Thymus (tissue), 11 donors: ENCODE data around the gene ANO9. TPM values are rescaled to one million over a fixed set of nuclear protein-coding genes. Genes with fewer than 3 reads are reported as not detected.

Experiments
- DNase-seq, 9 donors: peaks; one replicate each; pipeline ENCODE4 v3.0.0-alpha.2; 2013; ENCODE audit warnings: low spot score in 9 of 9, low read depth in 6 of 9, missing footprints in 1 of 9
- H3K27ac ChIP-seq, 2 donors: one replicate each; pipeline ENCODE4 v1.5.1; 2013; ENCODE audit warnings: control low read depth in 1 of 2, low read depth in 1 of 2, low read length in 1 of 2, mild to moderate bottlenecking in 1 of 2, moderate library complexity in 1 of 2
- H3K27me3 ChIP-seq, 2 donors: one replicate each; pipeline ENCODE4 v1.5.1; 2013; ENCODE audit warnings: low read length in 1 of 2; ENCODE audit not compliant: control insufficient read depth in 2 of 2, insufficient read depth in 1 of 2
- H3K36me3 ChIP-seq, 2 donors: one replicate each; pipeline ENCODE4 v1.5.1; 2013; ENCODE audit warnings: low read length in 1 of 2, mild to moderate bottlenecking in 1 of 2, moderate library complexity in 1 of 2; ENCODE audit not compliant: control insufficient read depth in 2 of 2, insufficient read depth in 2 of 2
- H3K4me1 ChIP-seq, 2 donors: one replicate each; pipeline ENCODE4 v1.5.1; 2013; ENCODE audit warnings: low read length in 2 of 2; ENCODE audit not compliant: control insufficient read depth in 2 of 2, insufficient read depth in 2 of 2
- H3K4me3 ChIP-seq, 2 donors: one replicate each; pipeline ENCODE4 v1.5.1; 2013; ENCODE audit warnings: low read length in 2 of 2, control low read depth in 1 of 2, mild to moderate bottlenecking in 1 of 2
- H3K9me3 ChIP-seq, 2 donors: one replicate each; pipeline ENCODE4 v1.5.1; 2013; ENCODE audit warnings: low read length in 1 of 2, mild to moderate bottlenecking in 1 of 2; ENCODE audit not compliant: control insufficient read depth in 2 of 2, insufficient read depth in 1 of 2
- WGBS: extraction: QIAGEN DNeasy Blood & Tissue Kit; methylation state at CpG from one replicate; pipeline ENCODE4 v1.1.7; 2013; 5-methylcytosine and 5-hydroxymethylcytosine counted together
- polyA plus RNA-seq: library from polyadenylated mRNA; stranded (reverse); fragments of 200-250 nt; gene quantifications from one replicate; pipeline ENCODE4 v1.2.3, GENCODE V29; 2013
- total RNA-seq: library from RNA; stranded (reverse); fragments of 120-200 nt; gene quantifications from one replicate; pipeline ENCODE4 v1.2.4, GENCODE V29; 2013
- donor health status: healthy.

Gene ANO9
- total and polyA plus RNA-seq, 2 donors: 26.3 to 114 TPM

DNA sequence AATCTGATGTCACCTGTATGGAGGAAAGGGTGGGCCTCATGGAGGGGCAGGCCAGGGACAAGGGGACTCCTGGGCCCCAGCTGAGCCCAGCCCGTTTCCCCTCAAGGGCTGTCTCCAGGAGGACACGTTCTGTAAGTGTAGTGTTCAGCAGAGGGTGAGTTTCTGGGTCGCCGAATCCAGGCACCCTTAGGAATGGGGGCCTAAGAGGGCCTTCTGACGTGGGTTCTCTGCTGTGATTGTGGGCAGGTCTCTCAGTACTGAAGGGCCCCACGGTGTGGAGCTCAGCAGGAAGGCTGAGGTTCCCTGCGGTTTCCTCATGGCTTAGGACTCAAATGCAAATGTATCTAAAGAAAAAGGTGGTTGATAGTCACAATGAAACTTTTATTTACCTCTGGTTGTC, 14.7 kb upstream of the ANO9 start:
- 14% methylated on average over 7 of the region's 7 CpGs for WGBS
- Histone ChIP-seq H3K27me3 (no peaks in the 10 kb centered on the region), H3K27ac (no peak overlapping the region), H3K4me3 (no peak overlapping the region), H3K36me3 (peaks cover 25 to 45% of the 10 kb centered on the region in 2 donors), H3K4me1 (peaks cover 5 to 26% of the 10 kb centered on the region in 2 donors), H3K9me3 (peaks cover 0 to under 1% of the 10 kb centered on the region in 2 donors)
- peak in 1 of 9 donors; percentile 33 for DNase-seq

- Histone ChIP-seq H3K36me3 (peaks cover 22 to 36% of the 10 kb centered on the region in 2 donors), H3K4me3 (no peak overlapping the region), H3K27ac (no peak overlapping the region), H3K9me3 (peaks cover 0 to 5% of the 10 kb centered on the region in 2 donors), H3K27me3 (no peaks in the 10 kb centered on the region), H3K4me1 (peaks cover 5 to 35% of the 10 kb centered on the region in 2 donors)
- no peak for DNase-seq
- 94% methylated on average over 23 of the region's 23 CpGs for WGBS
Measured at GRCh38 chr11:455566-456147, 13.8 kb upstream of the ANO9 start.

DNA sequence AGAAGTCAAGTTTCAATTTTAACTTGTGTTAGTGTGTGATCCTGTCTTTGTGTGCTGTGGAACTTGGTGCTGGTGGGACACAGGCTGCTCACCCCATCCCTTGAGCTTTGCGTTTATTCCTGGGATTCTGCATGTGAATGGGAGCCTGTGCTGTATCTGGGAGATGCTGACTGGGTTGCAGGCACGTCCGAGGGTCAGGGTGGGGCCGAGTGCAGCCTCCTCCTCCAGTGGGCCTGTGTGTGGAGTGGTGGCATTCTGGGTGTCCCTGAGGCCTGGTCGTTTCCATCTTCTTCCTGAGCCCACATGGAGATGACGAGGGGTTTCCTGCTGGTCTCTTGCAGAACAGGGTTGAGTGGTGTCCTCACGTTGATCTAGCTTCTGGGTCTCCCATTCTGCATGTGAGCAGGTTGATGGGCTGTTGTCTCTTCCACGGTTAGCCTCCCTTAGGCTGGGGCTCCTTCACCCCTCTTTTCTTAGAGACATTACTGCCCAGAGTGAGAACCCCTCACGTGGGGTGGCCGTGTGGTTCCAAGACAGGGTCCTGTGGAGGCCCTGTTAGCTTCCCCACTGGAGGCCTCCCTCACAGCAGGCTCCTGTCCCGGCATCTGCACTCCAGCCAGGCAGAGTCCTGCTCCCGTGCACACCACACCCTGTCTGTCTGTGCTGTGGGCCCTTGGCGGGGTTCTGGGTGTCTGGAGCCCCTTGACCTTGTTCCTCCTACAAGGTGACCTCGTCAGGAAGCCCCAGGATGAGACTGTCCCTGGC, 13.2 kb upstream of the ANO9 start:
- Histone ChIP-seq H3K4me3 (no peak overlapping the region), H3K4me1 (peaks cover 5 to 35% of the 10 kb centered on the region in 2 donors), H3K9me3 (peaks cover 0 to 5% of the 10 kb centered on the region in 2 donors), H3K27ac (no peak overlapping the region), H3K36me3 (peaks cover 18 to 30% of the 10 kb centered on the region in 2 donors), H3K27me3 (no peaks in the 10 kb centered on the region)
- DNase-seq: no peak
- WGBS: 88% methylated on average over 14 of the region's 14 CpGs

DNA sequence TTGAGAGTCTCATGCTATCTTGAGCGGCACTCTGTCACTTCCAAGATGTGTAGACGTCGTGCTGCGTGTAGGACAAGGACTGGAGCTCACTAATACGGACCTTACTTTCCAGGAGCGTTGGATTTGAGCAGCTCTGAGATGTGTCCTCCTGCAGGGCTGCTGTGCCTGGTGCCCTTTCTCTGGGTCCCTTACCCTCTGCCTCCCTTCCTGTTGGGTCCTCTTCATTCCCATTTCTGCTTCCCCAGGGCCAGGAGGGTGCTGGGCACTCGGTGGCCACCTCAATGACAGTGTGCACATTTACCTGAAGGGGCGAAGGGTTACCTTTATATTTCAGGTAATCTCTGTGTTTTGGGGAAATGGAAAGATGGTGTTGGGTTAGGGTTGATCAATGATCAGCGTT, 12.2 kb upstream of the ANO9 start:
- peaks cover 18 to 30% of the 10 kb centered on the region in 2 donors for H3K36me3 ChIP-seq
- peaks cover 11 to 43% of the 10 kb centered on the region in 2 donors for H3K4me1 ChIP-seq
- H3K27ac ChIP-seq: no peak overlapping the region
- 98% methylated on average over 9 of the region's 9 CpGs for WGBS
- H3K27me3 ChIP-seq: no peaks in the 10 kb centered on the region
- no peak overlapping the region for H3K4me3 ChIP-seq
- DNase-seq: no peak
- peaks cover 0 to 5% of the 10 kb centered on the region in 2 donors for H3K9me3 ChIP-seq

DNA sequence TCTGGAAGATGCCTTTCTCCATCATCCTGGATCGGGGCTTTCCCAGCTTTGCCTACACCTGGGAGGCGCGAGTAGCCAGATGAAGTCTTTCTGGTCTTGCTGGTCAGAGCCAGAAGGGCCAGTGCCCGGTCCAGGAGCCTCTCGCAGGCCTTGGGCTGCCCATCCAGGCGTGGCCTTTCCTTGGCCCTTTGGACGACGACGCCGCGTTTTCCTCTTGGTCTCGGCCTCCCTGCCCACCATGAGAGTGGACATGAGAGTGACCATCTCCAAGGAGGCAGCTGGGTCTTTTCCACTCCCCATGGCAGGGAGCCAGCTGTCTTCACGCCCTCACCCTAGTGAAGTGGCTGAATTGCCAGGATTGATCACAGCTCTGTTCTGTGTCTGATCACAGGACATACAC, 11.8 kb upstream of the ANO9 start:
- H3K9me3 ChIP-seq: peaks cover 0 to 5% of the 10 kb centered on the region in 2 donors
- H3K36me3 ChIP-seq: peaks cover 18 to 30% of the 10 kb centered on the region in 2 donors
- no peak overlapping the region for H3K4me3 ChIP-seq
- WGBS: 98% methylated on average over 13 of the region's 13 CpGs
- H3K27me3 ChIP-seq: no peaks in the 10 kb centered on the region
- H3K4me1 ChIP-seq: peaks cover 11 to 48% of the 10 kb centered on the region in 2 donors
- no peak overlapping the region for H3K27ac ChIP-seq
- no peak for DNase-seq

- Histone ChIP-seq H3K27me3 (no peaks in the 10 kb centered on the region), H3K27ac (no peak overlapping the region), H3K4me1 (peaks cover 14 to 53% of the 10 kb centered on the region in 2 donors), H3K9me3 (peaks cover 0 to 8% of the 10 kb centered on the region in 2 donors), H3K36me3 (peaks cover 18 to 30% of the 10 kb centered on the region in 2 donors), H3K4me3 (no peak overlapping the region)
- WGBS: 97% methylated on average over 19 of the region's 19 CpGs
- DNase-seq: no peak
Measured at GRCh38 chr11:452916-453527, 11.2 kb upstream of the ANO9 start.

GRCh38 chr11:452203-452744, 10.5 kb upstream of the ANO9 start:
- Histone ChIP-seq H3K4me3 (no peak overlapping the region), H3K36me3 (peaks cover 18 to 30% of the 10 kb centered on the region in 2 donors), H3K27ac (no peak overlapping the region), H3K9me3 (peaks cover 0 to 12% of the 10 kb centered on the region in 2 donors), H3K4me1 (peaks cover 14 to 54% of the 10 kb centered on the region in 2 donors), H3K27me3 (no peaks in the 10 kb centered on the region)
- no peak for DNase-seq
- 96% methylated on average over 12 of the region's 12 CpGs for WGBS

DNA sequence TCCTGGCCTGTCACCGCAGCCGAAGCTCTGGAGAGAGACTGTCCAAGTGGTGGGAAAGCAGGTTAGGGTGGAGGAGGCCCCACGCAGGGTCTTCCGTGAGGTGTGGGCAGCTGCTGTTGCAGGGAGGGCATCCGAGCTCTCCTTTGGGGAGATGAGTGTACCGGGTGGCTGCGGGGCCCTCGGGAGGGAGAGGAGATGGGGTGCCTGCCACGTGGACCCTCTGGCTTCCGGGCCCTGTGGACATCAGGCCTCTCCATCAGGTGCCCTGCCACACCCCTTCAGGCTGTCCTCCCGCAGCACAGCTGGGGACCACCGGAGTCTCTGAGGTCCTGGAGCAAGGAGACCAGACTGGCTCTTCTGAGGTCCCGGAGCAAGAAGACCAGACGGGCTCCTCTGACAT, 9.9 kb upstream of the ANO9 start:
- H3K27ac ChIP-seq: no peak overlapping the region
- WGBS: 97% methylated on average over 14 of the region's 14 CpGs
- H3K27me3 ChIP-seq: peaks cover 0 to 2% of the 10 kb centered on the region in 2 donors
- no peak for DNase-seq
- H3K4me1 ChIP-seq: peaks cover 13 to 49% of the 10 kb centered on the region in 2 donors
- H3K9me3 ChIP-seq: peaks cover 0 to 12% of the 10 kb centered on the region in 2 donors
- H3K36me3 ChIP-seq: peaks cover 18 to 30% of the 10 kb centered on the region in 2 donors
- no peak overlapping the region for H3K4me3 ChIP-seq
